Upper lobe of right lung (tissue), 1 donor: ENCODE measurements around the gene RASL10B. TPM values are rescaled to one million over a fixed set of nuclear protein-coding genes. Genes with fewer than 3 reads are reported as not detected.

Source experiments
- ATAC-seq: fragments of 200-7000 bp; cut with Tn5 transposase; one replicate; pipeline ENCODE4 v1.9.1; 2020; ENCODE audit warnings: mild to moderate bottlenecking, moderate library complexity
- DNase-seq: peaks from one replicate; pipeline ENCODE4 v3.0.0-alpha.2; 2020
- H3K27ac ChIP-seq: fragments of 200-600 bp; one replicate; pipeline ENCODE4 v1.8.0; 2022
- H3K27me3 ChIP-seq: fragments of 200-600 bp; one replicate; pipeline ENCODE4 v1.8.0; 2022; ENCODE audit warnings: mild to moderate bottlenecking
- H3K36me3 ChIP-seq: fragments of 200-600 bp; one replicate; pipeline ENCODE4 v1.8.0; 2022
- H3K4me1 ChIP-seq: fragments of 200-600 bp; one replicate; pipeline ENCODE4 v1.8.0; 2022
- H3K4me3 ChIP-seq: fragments of 200-600 bp; one replicate; pipeline ENCODE4 v1.8.0; 2022; ENCODE audit warnings: mild to moderate bottlenecking
- H3K9me3 ChIP-seq: fragments of 200-600 bp; one replicate; pipeline ENCODE4 v1.8.0; 2022
- intact Hi-C: fragments of 100-400 bp; cut with DNase I; formaldehyde crosslinking; loops from one replicate; pipeline ENCODE4 v1.11.0; 2022
- total RNA-seq: library from RNA; stranded (reverse); fragmentation: NEBNext Ultra II Directional; extraction: Animal tissue kit (Norgen Biotek cat#: 25700); gene quantifications from one replicate; pipeline ENCODE4 v1.2.1, GENCODE V29; 2021
- TF ChIP-seq, protein P1 (sequence below): fragments of 200-600 bp; IDR thresholded peaks from one replicate; pipeline ENCODE4 v1.8.0; 2022; ENCODE audit warnings: antibody characterized with exemption
- donor health status: DM: no; HTN: yes; CAD: no; lungs with severe emphysema.

The RASL10B gene
- total RNA-seq, 1 donor from 2014 or later = 2.2 TPM

- ATAC-seq = peak; percentile 6
These were observed 21.0 kb downstream of the RASL10B start for GRCh38 chr17:35752471-35752870.

DNA sequence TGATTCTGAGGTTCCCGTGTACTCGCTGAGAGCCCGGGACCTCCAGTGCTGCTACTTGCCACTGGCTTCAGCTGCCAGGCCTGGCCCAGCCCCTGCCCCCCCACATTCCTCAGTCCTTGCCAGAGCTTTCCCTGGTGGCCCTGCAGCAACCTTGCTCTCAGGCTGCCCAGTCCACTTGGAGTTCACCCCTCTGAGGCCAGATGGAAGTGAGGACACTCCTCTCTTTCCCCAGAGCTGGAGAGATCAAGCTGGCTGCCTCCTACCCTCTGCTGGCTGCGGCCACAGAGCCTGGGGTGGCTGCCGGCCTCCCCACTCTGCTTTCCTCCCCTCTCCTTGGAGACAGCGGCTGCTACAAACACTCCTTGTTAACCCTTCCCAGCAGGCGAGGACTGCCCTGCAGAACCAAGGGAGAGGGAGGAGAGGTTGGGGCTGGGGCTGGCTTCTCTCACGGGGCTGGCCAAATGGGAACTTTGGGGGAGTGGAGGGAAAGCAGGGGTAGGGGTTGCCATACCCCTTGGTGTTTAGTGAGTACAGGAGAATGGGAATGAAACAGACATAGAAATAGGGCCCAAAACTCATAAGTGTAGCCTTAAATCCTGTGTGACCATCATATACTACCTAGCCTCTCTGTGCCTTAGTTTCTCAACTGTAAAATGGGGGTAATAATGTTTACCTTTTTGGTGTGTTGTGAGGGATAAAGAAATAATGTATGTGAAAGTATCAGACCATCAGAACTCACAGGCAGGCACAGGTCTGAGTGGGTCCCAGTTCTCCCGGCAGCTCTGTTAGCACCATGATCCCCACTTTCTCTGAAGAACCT is 21.7 kb downstream of the RASL10B start, which contains the start of gene GAS2L2:
TSS of gene GAS2L2 (minus strand) at position 295 of the 820 bp plus-strand sequence. CDS start 389 bp downstream, outside the sequence.
- no peak for DNase-seq
- ATAC-seq = peak; percentile 40
- H3K4me1 ChIP-seq = peaks cover 9% of the 10 kb centered on the region
- H3K36me3 ChIP-seq = no peaks in the 10 kb centered on the region
- intact Hi-C loops = no loop called here
- peaks cover 30% of the 10 kb centered on the region for H3K27me3 ChIP-seq
- no peaks in the 10 kb centered on the region for H3K9me3 ChIP-seq
- no peak within 1 kb of the TSS for H3K4me3 ChIP-seq
- TF ChIP-seq, protein P1, sequence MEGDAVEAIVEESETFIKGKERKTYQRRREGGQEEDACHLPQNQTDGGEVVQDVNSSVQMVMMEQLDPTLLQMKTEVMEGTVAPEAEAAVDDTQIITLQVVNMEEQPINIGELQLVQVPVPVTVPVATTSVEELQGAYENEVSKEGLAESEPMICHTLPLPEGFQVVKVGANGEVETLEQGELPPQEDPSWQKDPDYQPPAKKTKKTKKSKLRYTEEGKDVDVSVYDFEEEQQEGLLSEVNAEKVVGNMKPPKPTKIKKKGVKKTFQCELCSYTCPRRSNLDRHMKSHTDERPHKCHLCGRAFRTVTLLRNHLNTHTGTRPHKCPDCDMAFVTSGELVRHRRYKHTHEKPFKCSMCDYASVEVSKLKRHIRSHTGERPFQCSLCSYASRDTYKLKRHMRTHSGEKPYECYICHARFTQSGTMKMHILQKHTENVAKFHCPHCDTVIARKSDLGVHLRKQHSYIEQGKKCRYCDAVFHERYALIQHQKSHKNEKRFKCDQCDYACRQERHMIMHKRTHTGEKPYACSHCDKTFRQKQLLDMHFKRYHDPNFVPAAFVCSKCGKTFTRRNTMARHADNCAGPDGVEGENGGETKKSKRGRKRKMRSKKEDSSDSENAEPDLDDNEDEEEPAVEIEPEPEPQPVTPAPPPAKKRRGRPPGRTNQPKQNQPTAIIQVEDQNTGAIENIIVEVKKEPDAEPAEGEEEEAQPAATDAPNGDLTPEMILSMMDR = no peak
- H3K27ac ChIP-seq = no peak within 1 kb of the TSS

More at GRCh38 chr17:35752471-35752870, 21.0 kb downstream of the RASL10B start:
- Histone ChIP-seq H3K4me3 (no peak overlapping the region), H3K36me3 (no peaks in the 10 kb centered on the region), H3K4me1 (peaks cover 9% of the 10 kb centered on the region), H3K27ac (no peak overlapping the region), H3K27me3 (peaks cover 35% of the 10 kb centered on the region), H3K9me3 (no peaks in the 10 kb centered on the region)
- TF ChIP-seq, protein P1 = no peak
- intact Hi-C loops = no loop called here
- DNase-seq = no peak

GRCh38 chr17:35757243-35757642 is 25.8 kb downstream of the RASL10B start:
- Histone ChIP-seq H3K36me3 (no peaks in the 10 kb centered on the region), H3K4me1 (peaks cover 4% of the 10 kb centered on the region), H3K4me3 (no peak overlapping the region), H3K27me3 (no peaks in the 10 kb centered on the region), H3K27ac (no peak overlapping the region), H3K9me3 (no peaks in the 10 kb centered on the region)
- DNase-seq (no peak), ATAC-seq (no peak)
- intact Hi-C loops = no loop called here
- TF ChIP-seq, protein P1 = no peak

DNA sequence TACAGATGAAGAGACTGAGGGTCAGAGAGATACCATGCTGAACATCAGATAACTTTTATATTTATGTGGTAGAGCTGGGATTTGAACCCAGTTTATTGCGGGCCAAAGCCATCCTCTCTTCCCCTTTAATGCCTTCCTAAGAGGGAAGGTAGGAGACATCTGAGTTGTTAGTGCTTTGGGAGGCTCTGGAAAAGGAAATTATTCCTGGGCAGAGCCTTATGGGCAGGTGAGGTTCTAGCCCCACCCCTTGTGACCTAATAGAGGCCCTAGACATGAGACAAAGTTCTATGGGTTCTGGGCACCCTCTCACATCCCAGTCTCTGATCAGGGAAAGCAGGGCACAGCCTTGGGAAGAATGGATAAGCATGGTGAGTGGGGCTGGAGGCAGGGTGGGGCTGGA is 29.1 kb downstream of the RASL10B start, which contains the start of gene C17orf50:
TSS of gene C17orf50 (plus strand) at position 301 of the 400 bp plus-strand sequence. CDS start at position 356, 55 bp downstream.
- Histone ChIP-seq H3K4me3 (no peak within 1 kb of the TSS), H3K36me3 (no peaks in the 10 kb centered on the region), H3K4me1 (peaks cover 5% of the 10 kb centered on the region), H3K27me3 (no peaks in the 10 kb centered on the region), H3K9me3 (no peaks in the 10 kb centered on the region), H3K27ac (no peak within 1 kb of the TSS)
- TF ChIP-seq, protein P1 = no peak
- DNase-seq (no peak), ATAC-seq (no peak)
- intact Hi-C loops = no loop called here

DNA sequence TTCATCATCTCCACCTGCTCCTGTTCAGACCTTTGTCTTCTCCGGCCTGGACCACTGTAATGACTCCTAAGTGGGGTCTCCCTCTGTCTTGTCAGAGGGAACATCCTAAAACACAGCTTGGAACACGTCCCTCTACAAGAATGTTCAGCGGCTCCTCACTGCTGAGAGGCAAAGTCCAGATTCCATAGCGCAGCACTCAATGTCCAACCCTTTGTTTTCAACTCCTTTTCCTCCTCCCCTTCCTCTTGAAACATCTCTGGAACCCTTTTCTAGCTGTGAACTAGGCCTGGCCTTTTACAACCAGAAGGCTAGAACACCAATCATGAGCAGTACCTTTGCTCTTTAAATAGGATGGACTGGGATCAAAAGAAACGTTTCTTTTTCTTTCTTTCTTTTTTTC is 30.2 kb downstream of the RASL10B start:
- Histone ChIP-seq H3K27ac (no peak overlapping the region), H3K27me3 (no peaks in the 10 kb centered on the region), H3K36me3 (no peaks in the 10 kb centered on the region), H3K4me3 (no peak overlapping the region), H3K4me1 (peaks cover 5% of the 10 kb centered on the region), H3K9me3 (no peaks in the 10 kb centered on the region)
- ATAC-seq (no peak), DNase-seq (no peak)
- TF ChIP-seq, protein P1 = no peak
- intact Hi-C loops = no loop called here
